NB4 (cell line): ENCODE results near the gene KLK5.
"Not testable (repeated sequence)": the region's sequence is repeated elsewhere in the genome, so short reads cannot be mapped to it uniquely, and the experiment has no call there.

Experiments
- DNase-seq: peaks from one replicate; pipeline ENCODE4 v3.0.0; 2010; ENCODE audit warnings: low read depth
- H3K4me3 ChIP-seq: one replicate; pipeline ENCODE4 v1.5.1; 2011; ENCODE audit warnings: mild to moderate bottlenecking, low read depth, low read length, moderate library complexity
- MYC ChIP-seq: IDR thresholded peaks from 2 replicates; pipeline ENCODE4 v1.6.1; 2011; ENCODE audit warnings: low read depth, low read length
- POLR2A ChIP-seq: IDR thresholded peaks from 2 replicates; pipeline ENCODE4 v1.6.1; 2011; ENCODE audit warnings: mild to moderate bottlenecking; ENCODE audit not compliant: insufficient read length; ENCODE audit errors: extremely low read depth
- TF ChIP-seq, protein P1 (sequence below): IDR thresholded peaks from one replicate; pipeline ENCODE4 v1.5.1; 2012; ENCODE audit warnings: low read depth, low read length
- TF ChIP-seq, protein P2 (sequence below): IDR thresholded peaks from 2 replicates; pipeline ENCODE4 v1.6.1; 2011; ENCODE audit warnings: low read depth, low read length

The KLK5 gene

DNA sequence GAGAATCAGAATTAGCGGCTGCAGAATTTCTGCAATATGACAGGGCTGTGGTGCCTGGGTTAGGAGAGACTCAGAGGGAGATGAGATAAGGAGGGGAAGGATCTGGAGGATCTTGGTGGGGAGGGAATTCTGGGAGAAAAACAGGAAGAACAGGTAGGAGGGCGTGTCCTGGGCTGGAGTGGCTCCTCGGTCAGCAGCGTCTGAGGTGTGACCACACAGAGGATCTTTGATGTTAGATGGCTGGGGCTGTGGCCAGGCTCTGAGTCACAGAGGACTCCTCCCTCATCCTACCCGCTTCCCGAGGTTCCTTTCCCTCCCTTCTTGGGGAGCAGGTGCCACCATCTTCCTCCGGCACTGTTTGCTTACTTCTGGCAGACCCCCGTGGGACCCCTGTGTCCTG is 22.9 kb upstream of the KLK5 start:
- no peak for DNase-seq
- TF ChIP-seq POLR2A (no peak), MYC (no peak)
- TF ChIP-seq, protein P1, sequence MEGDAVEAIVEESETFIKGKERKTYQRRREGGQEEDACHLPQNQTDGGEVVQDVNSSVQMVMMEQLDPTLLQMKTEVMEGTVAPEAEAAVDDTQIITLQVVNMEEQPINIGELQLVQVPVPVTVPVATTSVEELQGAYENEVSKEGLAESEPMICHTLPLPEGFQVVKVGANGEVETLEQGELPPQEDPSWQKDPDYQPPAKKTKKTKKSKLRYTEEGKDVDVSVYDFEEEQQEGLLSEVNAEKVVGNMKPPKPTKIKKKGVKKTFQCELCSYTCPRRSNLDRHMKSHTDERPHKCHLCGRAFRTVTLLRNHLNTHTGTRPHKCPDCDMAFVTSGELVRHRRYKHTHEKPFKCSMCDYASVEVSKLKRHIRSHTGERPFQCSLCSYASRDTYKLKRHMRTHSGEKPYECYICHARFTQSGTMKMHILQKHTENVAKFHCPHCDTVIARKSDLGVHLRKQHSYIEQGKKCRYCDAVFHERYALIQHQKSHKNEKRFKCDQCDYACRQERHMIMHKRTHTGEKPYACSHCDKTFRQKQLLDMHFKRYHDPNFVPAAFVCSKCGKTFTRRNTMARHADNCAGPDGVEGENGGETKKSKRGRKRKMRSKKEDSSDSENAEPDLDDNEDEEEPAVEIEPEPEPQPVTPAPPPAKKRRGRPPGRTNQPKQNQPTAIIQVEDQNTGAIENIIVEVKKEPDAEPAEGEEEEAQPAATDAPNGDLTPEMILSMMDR = no peak
- TF ChIP-seq, protein P2, sequence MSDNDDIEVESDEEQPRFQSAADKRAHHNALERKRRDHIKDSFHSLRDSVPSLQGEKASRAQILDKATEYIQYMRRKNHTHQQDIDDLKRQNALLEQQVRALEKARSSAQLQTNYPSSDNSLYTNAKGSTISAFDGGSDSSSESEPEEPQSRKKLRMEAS = no peak
- H3K4me3 ChIP-seq = no peak overlapping the region

DNA sequence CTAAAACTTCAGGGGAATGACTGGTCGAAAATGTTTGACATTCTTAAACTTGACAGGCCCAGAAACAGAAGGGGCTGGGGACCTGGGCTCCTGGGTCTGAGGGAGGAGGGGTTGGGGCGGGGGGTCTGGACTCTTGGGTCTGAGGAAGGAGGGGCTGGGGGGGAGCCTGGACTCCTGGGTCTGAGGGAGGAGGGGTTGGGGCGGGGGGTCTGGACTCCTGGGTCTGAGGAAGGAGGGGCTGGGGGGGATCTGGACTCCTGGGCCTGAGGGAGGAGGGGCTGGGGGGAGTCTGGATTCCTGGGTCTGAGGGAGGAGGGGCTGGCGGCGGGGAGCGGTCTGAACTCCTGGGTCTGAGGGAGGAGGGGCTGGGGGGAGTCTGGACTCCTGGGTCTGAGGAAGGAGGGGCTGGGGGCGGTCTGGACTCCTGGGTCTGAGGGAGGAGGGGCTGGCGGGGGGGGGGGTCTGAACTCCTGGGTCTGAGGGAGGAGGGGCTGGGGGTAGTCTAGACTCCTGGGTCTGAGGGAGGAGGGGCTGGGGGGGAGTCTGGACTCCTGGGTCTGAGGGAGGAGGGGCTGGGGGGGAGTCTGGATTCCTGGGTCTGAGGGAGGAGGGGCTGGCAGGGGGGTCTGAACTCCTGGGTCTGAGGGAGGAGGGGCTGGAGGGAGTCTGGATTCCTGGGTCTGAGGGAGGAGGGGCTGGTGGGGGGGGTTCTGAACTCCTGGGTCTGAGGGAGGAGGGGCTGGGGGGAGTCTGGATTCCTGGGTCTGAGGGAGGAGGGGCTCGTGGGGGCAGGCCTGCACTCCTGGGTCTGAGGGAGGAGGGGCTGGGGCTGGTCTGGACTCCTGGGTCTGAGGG is 22.1 kb upstream of the KLK5 start:
- no peak for DNase-seq
- H3K4me3 ChIP-seq = no peak overlapping the region
- TF ChIP-seq, protein P2 = no peak
- no peak for TF ChIP-seq MYC
- no peak for TF ChIP-seq POLR2A
- TF ChIP-seq, protein P1 = no peak

DNA sequence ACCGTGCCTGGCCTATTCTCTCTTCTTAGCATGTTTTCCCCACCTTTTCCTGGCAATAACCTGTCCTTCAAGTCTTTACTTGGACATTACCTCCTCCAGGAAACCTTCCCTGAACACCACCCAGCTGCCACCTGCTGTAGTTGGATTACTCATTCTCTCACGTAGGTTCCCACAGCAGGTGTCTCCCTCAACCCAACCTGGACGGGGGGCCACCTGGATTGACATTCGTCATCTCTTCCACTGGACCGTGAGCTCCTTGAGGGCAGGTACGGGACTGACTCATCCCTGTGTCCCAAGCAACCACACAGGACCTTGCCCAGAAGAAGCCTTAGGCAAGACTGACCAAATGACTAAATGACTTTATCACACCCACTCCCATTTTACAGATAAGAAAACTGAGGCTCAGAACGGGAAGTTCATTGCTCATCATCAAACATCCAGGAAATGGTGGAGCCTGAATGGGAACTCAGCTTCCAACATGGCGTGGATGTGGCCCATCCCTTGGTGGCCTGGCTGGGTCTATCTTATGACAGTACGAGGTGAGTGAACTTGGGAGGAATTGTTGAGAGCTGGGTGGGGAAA is 20.0 kb upstream of the KLK5 start:
- no peak for TF ChIP-seq MYC
- no peak for TF ChIP-seq POLR2A
- TF ChIP-seq, protein P2 = no peak
- TF ChIP-seq, protein P1 = no peak
- DNase-seq = no peak
- H3K4me3 ChIP-seq = no peak overlapping the region

DNA sequence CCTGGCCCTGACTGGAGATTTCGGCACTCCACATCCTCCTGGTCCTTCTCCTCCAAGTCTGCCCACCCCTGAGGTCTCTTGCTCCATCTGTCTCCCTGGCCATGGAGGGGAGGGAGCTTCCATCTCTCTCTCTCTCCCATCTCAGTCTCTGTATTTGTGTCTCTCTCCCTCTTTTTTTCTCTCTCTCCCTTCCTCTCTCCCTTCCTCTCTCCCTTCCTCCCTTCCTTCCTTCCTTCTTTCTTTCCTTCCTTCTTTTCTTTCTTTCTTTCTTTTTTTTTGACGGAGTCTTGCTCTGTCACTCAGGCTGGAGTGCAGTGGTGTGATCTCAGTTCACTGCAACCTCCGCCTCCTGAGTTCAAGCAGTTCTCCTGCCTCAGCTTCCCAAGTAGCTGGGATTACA is 17.0 kb upstream of the KLK5 start:
- not testable (repeated sequence) for DNase-seq, H3K4me3 ChIP-seq

DNA sequence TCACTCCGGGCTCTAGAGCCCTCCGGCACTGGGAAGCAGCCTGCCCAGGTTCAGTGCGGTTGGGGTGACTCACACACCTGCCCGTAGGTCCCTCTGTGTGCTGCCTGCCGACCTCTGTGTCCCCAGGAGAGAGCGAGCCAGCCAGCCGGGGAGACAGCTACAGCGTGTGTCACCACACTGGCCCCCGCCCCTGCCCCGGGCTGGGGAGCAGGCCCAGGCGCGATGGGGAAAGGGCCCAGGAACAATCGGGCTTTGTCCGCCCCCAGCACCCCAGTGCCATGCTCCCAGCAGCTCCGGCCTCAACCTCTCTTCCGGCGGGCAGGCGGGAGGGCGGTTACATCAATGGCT is 16.5 kb upstream of the KLK5 start, which contains the start of gene KLK6:
TSS of gene KLK6 (minus strand) at position 179 of the 348 bp plus-strand sequence. CDS start 1,487 bp downstream, outside the sequence.
- no peak for DNase-seq
- TF ChIP-seq POLR2A (no peak), MYC (no peak)
- TF ChIP-seq, protein P2 = no peak
- TF ChIP-seq, protein P1 = no peak
- no peak within 1 kb of the TSS for H3K4me3 ChIP-seq

DNA sequence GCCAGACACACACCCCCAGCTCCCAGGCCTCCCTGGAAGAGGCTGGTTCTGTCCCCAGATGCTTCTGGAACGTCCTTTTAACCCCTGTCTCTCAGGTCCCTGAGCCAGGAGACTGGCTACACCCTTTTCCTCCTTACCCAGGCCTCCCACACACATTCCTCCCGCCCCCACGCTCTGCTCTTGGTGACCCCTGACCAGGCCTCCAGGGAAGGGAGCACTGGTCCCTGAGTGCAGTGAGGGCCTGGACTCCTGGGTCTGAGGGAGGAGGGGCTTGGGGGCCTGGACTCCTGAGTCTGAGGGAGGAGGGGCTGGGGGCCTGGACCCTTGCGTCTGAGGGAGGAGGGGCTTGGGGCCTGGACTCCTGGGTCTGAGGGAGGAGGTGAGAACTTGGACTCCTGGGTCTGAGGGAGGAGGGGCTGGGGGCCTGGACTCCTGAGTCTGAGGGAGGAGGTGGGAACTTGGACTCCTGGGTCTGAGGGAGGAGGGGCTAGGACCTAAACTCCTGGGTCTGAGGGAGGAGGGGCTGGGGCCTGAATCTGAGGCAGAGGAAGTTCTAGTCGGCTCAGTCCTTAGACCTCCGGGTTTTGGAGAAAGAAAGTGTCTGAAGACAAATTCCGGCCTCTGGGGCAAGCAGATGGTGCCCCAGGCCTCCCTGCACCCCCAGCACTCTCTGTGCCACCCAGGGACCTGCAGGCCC is 16.0 kb upstream of the KLK5 start:
- TF ChIP-seq, protein P1 = no peak
- TF ChIP-seq, protein P2 = no peak
- TF ChIP-seq MYC = no peak
- TF ChIP-seq POLR2A = no peak
- H3K4me3 ChIP-seq = no peak overlapping the region
- no peak for DNase-seq
